HepG2 (cell line): ENCODE data around the gene ETV2. TPM values are rescaled to one million over a fixed set of nuclear protein-coding genes. Genes with fewer than 3 reads are reported as not detected.

Experiments
- ARHGAP35 ChIP-seq: sonication (generic); formaldehyde crosslinking; IDR thresholded peaks from 2 replicates; pipeline ENCODE4 v1.9.0; 2022; ENCODE audit warnings: mild to moderate bottlenecking, inconsistent platforms, moderate library complexity, missing genetic modification reagents, borderline replicate concordance
- GATAD2A ChIP-seq: IDR thresholded peaks from 2 replicates; pipeline ENCODE4 v1.6.1; 2016
- GZF1 ChIP-seq: sonication (generic); formaldehyde crosslinking; IDR thresholded peaks from 2 replicates; pipeline ENCODE4 v1.5.1; 2020; ENCODE audit warnings: mild to moderate bottlenecking, missing genetic modification reagents
- HBP1 ChIP-seq: IDR thresholded peaks from 2 replicates; pipeline ENCODE4 v1.6.1; 2016; ENCODE audit warnings: low read depth, control low read depth
- HMGXB4 ChIP-seq, 2 experiments: sonication (generic) in 1 of 2; formaldehyde crosslinking in 1 of 2; IDR thresholded peaks; 2 replicates each; pipeline versions ENCODE4 v1.4.0 to v1.6.1; 2018 to 2020; ENCODE audit warnings: missing genetic modification reagents in 2 of 2, borderline replicate concordance in 1 of 2, low read depth in 1 of 2, mild to moderate bottlenecking in 1 of 2, missing biosample characterization in 1 of 2
- KAT8 ChIP-seq: IDR thresholded peaks from 2 replicates; pipeline ENCODE4 v1.6.1; 2016; ENCODE audit warnings: missing genetic modification reagents, missing compliant biosample characterization
- KLF13 ChIP-seq: sonication (generic); formaldehyde crosslinking; IDR thresholded peaks from 2 replicates; pipeline ENCODE4 v1.4.0; 2020; ENCODE audit warnings: mild to moderate bottlenecking, missing genetic modification reagents
- KLF15 ChIP-seq: sonication (generic); formaldehyde crosslinking; IDR thresholded peaks from 2 replicates; pipeline ENCODE4 v1.8.1; 2023; ENCODE audit warnings: borderline replicate concordance, mild to moderate bottlenecking, inconsistent platforms, missing genetic modification reagents, mixed read lengths
- MAX ChIP-seq: IDR thresholded peaks from 2 replicates; pipeline ENCODE4 v1.6.1; 2012; ENCODE audit warnings: inconsistent platforms
- MXD3 ChIP-seq: IDR thresholded peaks from 2 replicates; pipeline ENCODE4 v1.6.1; 2016; ENCODE audit warnings: mild to moderate bottlenecking, missing biosample characterization, missing genetic modification reagents
- PHF20 ChIP-seq: sonication (generic); formaldehyde crosslinking; IDR thresholded peaks from 2 replicates; pipeline ENCODE4 v1.5.0; 2020; ENCODE audit warnings: mild to moderate bottlenecking, missing genetic modification reagents
- POLR2AphosphoS5 ChIP-seq: IDR thresholded peaks from 2 replicates; pipeline ENCODE4 v1.6.1; 2012; ENCODE audit warnings: low read depth, low read length
- POLR2G ChIP-seq: fragments of 200-400 bp; formaldehyde crosslinking; IDR thresholded peaks from 2 replicates; pipeline ENCODE4 v1.6.1; 2018; ENCODE audit warnings: mild to moderate bottlenecking, low read depth, low read length, moderate library complexity
- SIN3B ChIP-seq: fragments of 150-350 bp; IDR thresholded peaks from 2 replicates; pipeline ENCODE4 v1.6.1; 2014; ENCODE audit warnings: low read length
- SOX6 ChIP-seq, 2 experiments: fragments of 450-650 bp in 1 of 2; sonication (generic) in 1 of 2; formaldehyde crosslinking in 1 of 2; IDR thresholded peaks; 2 replicates each; pipeline versions ENCODE4 v1.4.0 to v1.6.1; 2017 to 2020; ENCODE audit warnings: antibody characterized with exemption in 1 of 2, mild to moderate bottlenecking in 1 of 2, missing genetic modification reagents in 1 of 2
- SSRP1 ChIP-seq: IDR thresholded peaks from 2 replicates; pipeline ENCODE4 v1.6.1; 2016; ENCODE audit warnings: control low read depth
- TARDBP ChIP-seq: sonication (generic); formaldehyde crosslinking; IDR thresholded peaks from 2 replicates; pipeline ENCODE4 v1.8.0; 2022; ENCODE audit warnings: mild to moderate bottlenecking, missing genetic modification reagents
- TFDP1 ChIP-seq: IDR thresholded peaks from 2 replicates; pipeline ENCODE4 v1.6.1; 2016; ENCODE audit warnings: missing compliant biosample characterization, missing genetic modification reagents, borderline replicate concordance
- U2AF2 ChIP-seq: fragments of 200-400 bp; formaldehyde crosslinking; IDR thresholded peaks from 2 replicates; pipeline ENCODE4 v1.6.1; 2017; ENCODE audit warnings: low read depth, mild to moderate bottlenecking, low read length
- ZBTB46 ChIP-seq: sonication (generic); formaldehyde crosslinking; IDR thresholded peaks from 2 replicates; pipeline ENCODE4 v1.4.0; 2020; ENCODE audit warnings: mild to moderate bottlenecking, missing genetic modification reagents, borderline replicate concordance
- ZMYM3 ChIP-seq: sonication (generic); formaldehyde crosslinking; IDR thresholded peaks from 2 replicates; pipeline ENCODE4 v1.5.1; 2020; ENCODE audit warnings: mild to moderate bottlenecking, missing genetic modification reagents
- ZNF207 ChIP-seq: fragments of 450-650 bp; IDR thresholded peaks from 2 replicates; pipeline ENCODE4 v1.6.1; 2016; ENCODE audit warnings: antibody characterized with exemption, borderline replicate concordance
- polyA plus RNA-seq, 8 experiments: library from polyadenylated mRNA; depleted of rRNA in 3 of 8; stranded (reverse) in 7 of 8; unstranded in 1 of 8; fragments of >200 nt; fragmentation: Illumina TruSeq in 4 of 8; extraction: Trizol in 4 of 8; gene quantifications; 2 replicates each; pipeline versions ENCODE4 v1.2.1 to v1.2.3, GENCODE V29; 2011 to 2016; ENCODE audit warnings: low read depth in 4 of 8, missing spikeins in 1 of 8, mixed read lengths in 1 of 8; ENCODE audit not compliant: insufficient read depth in 1 of 8
- total RNA-seq, 5 experiments: library from RNA; depleted of rRNA; stranded (reverse); fragments of >200 nt; fragmentation: Illumina TruSeq; extraction: Trizol; gene quantifications; 2 replicates each; pipeline ENCODE4 v1.2.3, GENCODE V29; 2016; ENCODE audit warnings: low read depth in 1 of 5

Gene ETV2
- total and polyA plus RNA-seq, 2 of the 13 experiments (the other 11 are each of a cell fraction or from before 2014, with no cell fraction given), result 0.07 to 0.20 TPM

- TF ChIP-seq ZMYM3 (CRISPR knock-in tag), result 0 out of 2 replicates have a peak, but pooled peaks have one; percentile 14
- TF ChIP-seq HMGXB4 (CRISPR knock-in tag; IDR thresholded peaks at IDR 0.05; ENCODE audit: borderline replicate concordance in 1 of 2, low read depth in 1 of 2), result peak in 1 of 2 experiments; percentile 35; a peak in 1 of 4 replicates
- no peak for TF ChIP-seq MXD3 (CRISPR knock-in tag)
- TF ChIP-seq ZNF207, result no peak
- 0 out of 2 replicates have a peak, but pooled peaks have one; percentile 34 for TF ChIP-seq MAX
- TF ChIP-seq PHF20 (CRISPR knock-in tag), result peak; percentile 76
- TF ChIP-seq SOX6 (IDR thresholded peaks at IDR 0.05), result no peak
- 0 out of 2 replicates have a peak, but pooled peaks have one; percentile 21 for TF ChIP-seq SOX6 (CRISPR knock-in tag; IDR thresholded peaks at IDR 0.05)
- TF ChIP-seq HBP1 (CRISPR knock-in tag), result peak; percentile 64; the same call in 1 of the 2 replicates
- peak; percentile 28; the same call in 1 of the 2 replicates for TF ChIP-seq GATAD2A
- no peak for TF ChIP-seq ZBTB46 (CRISPR knock-in tag)
- TF ChIP-seq GZF1, result peak; percentile 39; the same call in 1 of the 2 replicates
- no peak for TF ChIP-seq KLF13 (CRISPR knock-in tag)
- no peak for TF ChIP-seq U2AF2
- TF ChIP-seq POLR2AphosphoS5, result peak; percentile 98
- TF ChIP-seq TARDBP (CRISPR knock-in tag), result peak; percentile 62; the same call in 1 of the 2 replicates
- TF ChIP-seq ARHGAP35, result no peak
- TF ChIP-seq POLR2G, result peak; percentile 86
- 0 out of 2 replicates have a peak, but pooled peaks have one; percentile 13 for TF ChIP-seq TFDP1 (CRISPR knock-in tag)
- TF ChIP-seq KLF15 (CRISPR knock-in tag), result no peak
- TF ChIP-seq SSRP1 (CRISPR knock-in tag), result peak; percentile 59; the same call in 1 of the 2 replicates
- peak; percentile 90 for TF ChIP-seq KAT8 (CRISPR knock-in tag)
- TF ChIP-seq SIN3B, result peak; percentile 28; the same call in 1 of the 2 replicates
Observed at GRCh38 chr19:35648017-35648961, 6.7 kb downstream of the ETV2 start, which contains the start of gene COX6B1 (continued).
